Spleen (tissue), 7 donors: ENCODE data around the gene RCSD1.

Experiments
- POLR2AphosphoS5 ChIP-seq, 3 donors: sonication (generic); formaldehyde crosslinking; IDR thresholded peaks; one replicate each; pipeline ENCODE4 v1.5.1; 2017; ENCODE audit warnings: antibody characterized with exemption in 3 of 3
- TF ChIP-seq, protein P1 (sequence below), 11 experiments: fragments of 200-600 bp in 7 of 11; fragments of 450-650 bp in 4 of 11; sonication (generic) in 4 of 11; IDR thresholded peaks in 8 of 11; conservative IDR thresholded peaks in 3 of 11; 1 replicate in 7 of 11; 2 replicates in 4 of 11; pipeline versions ENCODE4 v1.4.0 to v1.8.0; 2016 to 2021; ENCODE audit warnings: antibody characterized with exemption in 11 of 11, inconsistent platforms in 4 of 11, mild to moderate bottlenecking in 1 of 11
- donor health status: DM: no; HTN: no; CAD: no; lungs with moderate emphysema.
- donor health status: DM: no; HTN: no; CAD: no.
- donor health status: DM: no; HTN: no; CAD: no.

GRCh38 chr1:167707942-167708341 lies 77.9 kb downstream of the RCSD1 start:
- peak in 1 of 3 donors; percentile 46 for TF ChIP-seq POLR2AphosphoS5 (IDR thresholded peaks at IDR 0.05)
- TF ChIP-seq, protein P1, sequence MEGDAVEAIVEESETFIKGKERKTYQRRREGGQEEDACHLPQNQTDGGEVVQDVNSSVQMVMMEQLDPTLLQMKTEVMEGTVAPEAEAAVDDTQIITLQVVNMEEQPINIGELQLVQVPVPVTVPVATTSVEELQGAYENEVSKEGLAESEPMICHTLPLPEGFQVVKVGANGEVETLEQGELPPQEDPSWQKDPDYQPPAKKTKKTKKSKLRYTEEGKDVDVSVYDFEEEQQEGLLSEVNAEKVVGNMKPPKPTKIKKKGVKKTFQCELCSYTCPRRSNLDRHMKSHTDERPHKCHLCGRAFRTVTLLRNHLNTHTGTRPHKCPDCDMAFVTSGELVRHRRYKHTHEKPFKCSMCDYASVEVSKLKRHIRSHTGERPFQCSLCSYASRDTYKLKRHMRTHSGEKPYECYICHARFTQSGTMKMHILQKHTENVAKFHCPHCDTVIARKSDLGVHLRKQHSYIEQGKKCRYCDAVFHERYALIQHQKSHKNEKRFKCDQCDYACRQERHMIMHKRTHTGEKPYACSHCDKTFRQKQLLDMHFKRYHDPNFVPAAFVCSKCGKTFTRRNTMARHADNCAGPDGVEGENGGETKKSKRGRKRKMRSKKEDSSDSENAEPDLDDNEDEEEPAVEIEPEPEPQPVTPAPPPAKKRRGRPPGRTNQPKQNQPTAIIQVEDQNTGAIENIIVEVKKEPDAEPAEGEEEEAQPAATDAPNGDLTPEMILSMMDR (IDR thresholded peaks at IDR 0.05 in 8 of 11, conservative IDR thresholded peaks at IDR 0.05 in 3 of 11), result no peak
